SH-SY5Y (cell line): ENCODE data around the gene IQCE.

Experiments used
- GATA2 ChIP-seq: IDR thresholded peaks from 2 replicates; pipeline ENCODE4 v1.6.1; 2011; ENCODE audit warnings: mild to moderate bottlenecking, low read depth, low read length
- GATA3 ChIP-seq: IDR thresholded peaks from 2 replicates; pipeline ENCODE4 v1.6.1; 2011; ENCODE audit warnings: low read depth, mild to moderate bottlenecking, low read length, moderate library complexity

Gene IQCE

DNA sequence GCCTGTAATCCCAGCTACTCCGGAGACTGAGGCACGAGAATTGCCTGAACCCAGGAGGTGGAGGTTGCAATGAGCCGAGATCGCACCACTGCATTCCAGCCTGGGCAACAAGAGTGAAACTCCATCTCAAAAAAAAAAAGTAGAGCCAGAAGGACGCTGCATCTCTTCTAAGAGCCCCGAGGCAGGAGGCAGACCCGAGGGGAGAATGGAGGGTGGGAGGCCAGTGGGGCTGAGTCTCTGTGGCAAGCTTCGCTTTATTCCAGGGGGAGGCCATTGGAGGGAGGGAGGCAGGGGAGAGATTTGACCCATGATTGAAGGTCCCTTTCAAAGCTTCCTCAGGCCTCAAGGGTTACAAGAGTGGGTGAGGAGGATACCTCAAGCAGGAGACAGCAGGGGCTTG lies 91.7 kb downstream of the IQCE start:
- TF ChIP-seq GATA2 (no peak), GATA3 (no peak)

DNA sequence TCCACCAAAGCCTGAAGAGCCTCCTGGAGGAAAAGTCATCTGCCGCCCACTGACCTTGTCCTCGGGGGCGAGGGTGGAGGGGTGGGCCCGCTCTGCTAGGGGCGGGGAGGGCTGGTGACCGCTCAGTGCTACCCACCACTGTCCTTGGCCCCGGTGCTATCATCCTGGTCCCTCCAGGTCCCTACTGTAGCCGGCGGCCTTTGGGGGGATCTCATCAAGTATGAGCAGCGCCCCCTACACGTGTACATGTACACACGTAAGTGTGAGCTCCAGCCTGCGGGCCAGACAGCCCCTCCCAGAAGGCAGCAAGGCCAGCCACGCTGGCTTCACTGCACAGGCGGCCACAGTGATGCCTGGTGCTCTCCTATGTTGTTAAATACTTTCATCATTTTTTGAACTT lies 92.6 kb downstream of the IQCE start:
- TF ChIP-seq GATA2 (no peak), GATA3 (no peak)

DNA sequence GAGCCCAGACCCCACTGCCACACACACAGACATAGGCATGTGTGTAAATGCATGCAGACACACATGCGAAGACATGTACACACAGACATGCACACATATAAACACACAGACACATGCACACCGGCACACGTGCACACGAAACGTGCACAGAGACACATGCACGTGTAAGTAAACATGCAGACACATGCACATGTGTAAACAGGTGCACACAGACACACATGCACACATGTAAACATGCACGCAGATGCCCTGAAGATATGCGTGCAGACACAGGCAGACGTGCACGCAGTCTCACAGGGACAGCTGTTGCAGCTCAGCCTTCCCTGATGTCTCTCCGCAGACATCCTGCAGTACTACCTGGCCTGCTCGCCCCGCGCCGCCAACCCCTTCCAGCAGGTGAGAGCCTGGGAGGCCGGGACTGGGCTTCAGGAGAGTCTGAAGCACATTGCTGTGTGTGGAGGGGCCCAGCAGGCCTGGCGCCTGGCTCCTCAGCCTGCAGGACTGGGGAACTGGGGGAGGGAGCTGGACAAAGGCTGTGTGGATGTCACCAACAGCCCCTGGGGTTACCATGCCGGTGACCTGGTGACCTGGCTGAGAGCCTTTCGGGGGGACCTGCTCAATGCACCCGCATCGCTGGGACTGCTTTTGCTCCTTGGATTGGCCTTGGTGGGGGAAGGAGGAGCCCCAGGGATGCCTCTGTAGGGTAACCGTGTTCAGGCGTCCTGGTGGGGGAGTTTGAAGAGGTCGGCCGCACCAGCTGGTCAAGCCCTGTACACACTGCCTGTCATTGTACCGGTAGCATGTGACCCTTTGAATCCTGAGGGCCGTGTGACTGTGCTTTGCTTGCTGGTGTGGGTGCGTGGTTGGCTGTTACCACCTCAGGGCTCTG lies 93.3 kb downstream of the IQCE start:
- TF ChIP-seq GATA2 (no peak), GATA3 (no peak)

DNA sequence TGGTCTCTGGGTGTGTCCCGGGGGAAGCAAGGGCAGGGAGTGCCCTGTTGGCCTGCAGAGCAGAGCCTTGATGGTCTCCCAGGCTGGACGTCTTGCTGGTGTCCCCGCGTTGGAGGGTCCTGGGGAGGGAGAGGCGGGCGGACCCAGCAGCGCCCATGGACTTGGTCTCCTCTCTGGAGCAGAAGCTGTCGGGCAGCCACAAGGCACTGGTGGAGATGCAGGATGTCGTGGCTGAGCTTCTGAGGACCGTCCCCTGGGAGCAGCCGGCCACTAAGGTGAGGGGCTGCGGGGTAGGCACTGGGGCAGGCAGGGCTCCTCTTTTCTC lies 93.9 kb downstream of the IQCE start:
- TF ChIP-seq GATA2, result no peak
- TF ChIP-seq GATA3, result no peak

DNA sequence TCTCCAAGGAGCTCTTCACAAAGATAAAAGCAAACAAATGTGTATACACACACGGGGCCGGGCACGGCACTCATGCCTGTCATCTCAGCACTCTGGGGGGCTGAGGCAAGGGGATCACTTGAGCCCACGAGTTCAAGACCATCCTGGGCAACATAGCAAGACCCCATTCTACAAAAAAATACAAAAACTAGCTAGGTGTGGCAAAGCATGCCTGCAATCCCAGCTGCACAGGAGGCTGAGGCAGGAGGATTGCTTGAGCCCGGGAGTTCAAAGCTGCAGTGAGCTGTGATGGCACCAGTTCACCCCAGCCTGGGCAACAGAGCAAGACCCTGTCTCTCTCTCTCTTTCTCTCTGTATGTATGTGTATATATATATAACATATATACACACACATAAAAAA lies 95.3 kb downstream of the IQCE start:
- no peak for TF ChIP-seq GATA2
- no peak for TF ChIP-seq GATA3

DNA sequence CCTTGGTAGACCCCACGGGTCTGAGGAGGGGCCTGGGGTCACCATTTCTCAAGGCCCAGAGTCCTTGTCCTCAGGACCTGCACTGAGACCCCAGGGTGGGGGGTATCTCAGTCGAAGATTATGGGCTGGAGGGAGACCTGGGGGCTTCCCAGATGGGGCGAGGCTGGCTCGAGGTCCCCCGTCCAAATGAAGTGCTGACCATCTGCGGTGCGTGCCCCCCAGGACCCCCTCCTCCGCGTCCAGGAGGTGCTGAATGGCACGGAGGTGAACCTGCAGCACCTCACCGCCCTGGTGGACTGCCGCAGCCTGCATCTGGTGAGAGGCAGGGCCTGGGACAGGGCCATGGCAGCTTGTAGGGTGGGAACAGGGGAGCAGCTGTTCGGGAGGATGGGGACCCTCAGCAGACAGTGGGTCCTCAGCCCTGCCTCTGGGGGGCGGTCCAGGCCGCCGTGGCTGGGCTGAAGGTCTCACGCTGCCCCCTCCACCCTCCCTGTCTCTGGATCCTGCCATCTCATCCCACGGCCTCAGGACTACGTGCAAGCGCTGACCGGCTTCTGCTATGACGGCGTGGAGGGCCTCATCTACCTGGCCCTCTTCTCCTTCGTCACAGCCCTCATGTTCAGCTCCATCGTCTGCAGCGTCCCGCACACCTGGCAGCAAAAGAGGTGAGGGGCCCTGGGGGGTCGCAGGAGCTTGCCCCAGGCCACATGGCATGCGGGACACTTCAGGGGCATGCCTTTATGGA lies 97.3 kb downstream of the IQCE start:
- no peak for TF ChIP-seq GATA3
- no peak for TF ChIP-seq GATA2

DNA sequence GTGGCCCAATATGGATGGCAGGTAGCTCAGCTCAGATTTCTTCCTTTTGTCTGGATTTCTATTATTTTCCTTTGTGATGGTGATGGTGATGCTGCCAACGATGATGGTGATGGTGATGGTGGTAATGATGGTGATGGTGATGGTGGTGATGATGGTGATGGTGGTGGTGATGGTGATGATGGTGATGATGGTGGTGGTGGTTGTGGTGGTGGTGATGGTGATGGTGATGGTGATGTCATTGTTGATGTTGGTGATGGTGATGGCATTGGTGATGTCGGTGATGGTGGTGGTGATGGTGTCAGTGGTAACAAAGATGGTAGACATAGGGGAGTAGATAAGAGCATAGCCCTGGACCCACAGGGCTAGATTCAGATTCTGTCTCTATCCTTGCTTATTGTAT lies 98.4 kb downstream of the IQCE start:
- no peak for TF ChIP-seq GATA2
- no peak for TF ChIP-seq GATA3

DNA sequence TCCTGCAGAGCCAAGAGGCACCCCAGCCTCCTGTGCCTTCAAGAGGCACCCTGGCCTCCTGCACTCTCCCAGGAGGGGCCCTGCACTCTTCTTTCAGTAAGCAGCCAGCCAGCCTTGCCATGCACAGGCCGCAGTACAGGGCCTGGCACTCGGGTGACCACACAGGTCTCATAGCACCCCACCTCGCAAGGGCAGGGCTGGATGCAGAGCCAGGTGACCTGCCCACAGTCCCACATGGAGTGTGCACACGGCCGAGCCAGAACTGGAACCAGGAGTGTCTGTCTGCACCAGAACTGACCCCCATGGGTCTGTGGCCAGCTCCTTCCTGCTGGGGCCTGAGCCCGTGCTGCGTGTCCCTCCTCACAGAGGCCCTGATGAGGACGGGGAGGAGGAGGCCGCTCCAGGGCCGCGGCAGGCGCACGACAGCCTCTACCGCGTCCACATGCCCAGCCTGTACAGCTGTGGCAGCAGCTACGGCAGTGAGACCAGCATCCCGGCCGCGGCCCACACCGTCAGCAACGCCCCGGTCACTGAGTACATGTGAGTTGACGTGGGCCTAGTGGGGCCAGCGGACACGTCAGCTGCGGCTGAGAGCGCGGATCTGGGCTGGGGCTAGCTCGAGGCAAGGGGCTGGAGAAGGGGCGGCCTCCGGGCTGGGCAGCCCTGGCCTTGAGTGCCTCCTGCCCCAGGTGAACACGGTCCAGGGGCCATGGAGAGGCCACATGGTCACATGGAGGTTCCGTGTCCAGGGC lies 99.3 kb downstream of the IQCE start:
- TF ChIP-seq GATA2 (no peak), GATA3 (no peak)

DNA sequence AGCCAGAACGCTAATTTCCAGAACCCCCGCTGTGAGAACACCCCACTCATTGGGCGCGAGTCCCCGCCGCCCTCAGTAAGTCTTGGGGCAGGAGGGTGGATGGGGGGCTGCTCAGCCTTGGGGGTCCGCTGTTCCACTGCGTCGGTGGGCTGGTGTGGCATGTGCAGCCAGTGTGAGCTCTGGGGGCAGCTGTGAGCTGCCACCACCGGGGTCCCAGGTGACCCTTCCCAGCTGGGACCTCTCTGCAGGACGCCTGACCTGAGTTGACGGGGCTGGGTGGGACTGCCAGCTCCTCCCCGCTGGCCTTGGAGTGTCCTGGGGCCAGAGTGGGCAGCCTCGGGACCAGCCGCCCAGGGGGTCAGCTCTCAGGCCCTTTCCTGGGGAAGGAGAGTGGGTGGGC lies 100.2 kb downstream of the IQCE start:
- TF ChIP-seq GATA3, result no peak
- no peak for TF ChIP-seq GATA2

DNA sequence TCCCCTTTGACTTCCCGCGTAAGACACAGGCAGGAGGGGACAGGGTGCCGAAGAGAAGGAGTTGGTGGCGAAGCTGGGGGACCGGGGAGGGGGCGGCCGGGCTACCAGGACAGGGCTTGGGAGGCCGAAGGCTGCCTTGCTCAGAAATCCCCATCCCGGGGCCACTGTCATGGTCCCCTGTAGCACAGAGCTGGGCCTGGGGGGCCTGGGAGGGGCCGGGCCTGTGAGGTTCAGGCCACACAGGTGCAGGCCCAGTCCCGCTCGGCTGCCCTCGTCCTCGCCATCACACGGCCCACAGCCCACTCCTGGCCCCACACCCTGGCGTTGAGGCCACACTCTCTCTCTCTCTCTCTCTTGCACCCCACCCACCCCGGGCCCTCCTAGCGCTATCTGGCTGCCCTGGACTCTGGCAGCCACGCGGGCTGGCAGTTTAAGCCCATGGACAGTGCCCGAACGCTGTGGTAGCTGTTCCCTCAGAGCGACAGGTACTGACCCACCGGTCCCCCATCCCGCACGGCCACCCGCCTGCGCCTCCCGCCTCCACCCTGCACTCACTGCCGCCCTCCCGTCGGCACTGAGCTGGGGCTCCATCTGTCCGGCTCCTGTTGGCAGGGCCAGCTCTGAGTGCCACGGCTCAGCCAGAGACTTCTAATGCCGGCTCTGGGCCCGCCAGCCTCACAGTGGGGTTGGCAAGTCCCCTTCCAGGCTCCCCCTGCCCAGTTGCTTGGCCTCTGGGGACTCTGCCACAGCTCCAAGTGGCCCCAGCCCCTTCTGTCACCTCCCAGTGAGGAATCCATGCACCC lies 101.0 kb downstream of the IQCE start:
- no peak for TF ChIP-seq GATA3
- TF ChIP-seq GATA2, result no peak

DNA sequence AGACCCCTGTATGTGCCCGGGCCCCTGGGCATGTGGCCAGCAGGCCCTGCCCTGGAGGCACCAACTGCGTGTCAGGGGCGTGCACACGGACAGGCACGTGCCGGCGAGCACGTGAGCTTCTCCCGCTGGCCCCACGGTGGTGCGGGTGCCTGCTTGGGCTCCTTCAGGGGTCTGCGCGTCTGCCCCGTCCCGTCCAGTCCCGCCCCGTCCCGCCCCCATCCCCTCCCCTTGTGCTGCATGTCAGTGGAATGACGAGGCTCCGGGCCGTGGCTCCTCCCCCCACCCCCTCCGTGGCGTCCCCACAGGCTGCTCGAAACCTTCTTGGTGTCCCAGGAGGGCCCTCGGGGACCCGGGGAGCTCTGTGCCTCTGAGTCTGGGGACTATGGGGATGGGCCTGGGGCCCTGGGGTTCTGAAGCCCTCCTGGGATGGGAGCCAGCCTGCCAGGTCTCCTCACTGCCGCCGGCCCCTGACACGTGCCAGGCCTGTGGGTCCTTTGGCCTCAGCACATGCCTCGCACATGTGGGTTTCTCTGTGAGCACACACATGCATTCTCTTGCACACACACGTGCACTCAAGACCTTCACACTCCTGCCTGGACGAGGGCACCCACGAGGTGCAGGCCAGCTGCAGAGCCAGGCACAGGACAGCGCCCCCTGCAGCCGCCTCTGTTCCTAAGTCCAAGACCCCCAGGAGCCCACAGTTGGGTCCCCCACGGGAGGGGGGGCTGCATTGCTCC lies 101.7 kb downstream of the IQCE start:
- TF ChIP-seq GATA3 (no peak), GATA2 (no peak)

DNA sequence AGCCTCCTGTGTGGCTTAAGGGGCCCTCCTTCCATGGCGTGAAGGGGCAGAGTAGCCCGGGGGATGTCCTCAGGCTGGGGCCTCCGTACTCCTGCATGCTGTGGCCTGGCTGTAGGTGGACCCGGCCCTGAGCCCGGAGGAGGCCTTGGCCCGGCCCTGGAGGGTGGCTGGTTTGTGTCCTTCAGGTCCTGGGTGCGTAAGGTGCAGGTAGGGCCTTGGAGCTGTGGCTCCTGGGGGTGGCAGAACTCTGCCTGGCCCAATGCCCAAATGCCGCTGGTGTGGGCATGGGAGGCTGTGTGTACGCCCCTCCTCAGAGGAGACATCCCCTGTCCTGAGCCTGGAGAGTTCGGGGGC lies 102.3 kb downstream of the IQCE start:
- TF ChIP-seq GATA2 (no peak), GATA3 (no peak)

DNA sequence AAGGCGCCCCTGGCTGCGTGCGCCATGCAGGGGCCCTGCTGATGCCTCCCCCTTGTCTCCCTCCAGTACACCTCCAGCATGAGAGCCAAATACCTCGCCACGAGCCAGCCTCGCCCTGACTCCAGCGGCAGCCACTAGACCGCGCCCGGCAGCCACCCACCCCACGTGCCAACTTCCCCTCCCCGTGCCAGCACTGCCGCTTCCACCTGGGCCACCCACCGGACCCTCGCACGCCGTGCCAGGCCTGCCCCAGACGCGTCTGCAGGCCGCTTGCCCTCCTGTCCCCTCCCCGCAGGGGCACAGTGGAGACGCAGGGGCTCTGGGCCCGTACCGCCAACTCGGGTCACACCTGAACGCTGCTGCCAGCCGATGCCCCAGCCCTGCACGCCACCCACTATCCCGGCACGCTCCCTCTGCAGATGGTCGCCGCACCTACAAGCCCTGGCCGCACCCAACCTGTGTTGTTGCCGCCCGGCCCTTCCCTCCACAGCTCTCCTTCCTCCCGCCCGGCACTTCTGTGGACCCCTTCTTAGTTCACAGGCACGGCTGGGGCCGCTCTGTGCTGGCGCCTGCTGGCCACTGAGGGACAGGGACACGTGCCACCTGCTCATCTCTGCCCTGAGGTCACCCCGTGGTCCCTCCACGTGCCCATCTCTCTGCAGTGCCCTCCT lies 103.0 kb downstream of the IQCE start:
- no peak for TF ChIP-seq GATA2
- TF ChIP-seq GATA3, result no peak
